DMS153 (cell line): ENCODE data around the gene CSTPP1.
"Not testable (repeated sequence)": the region's sequence is repeated elsewhere in the genome, so short reads cannot be mapped to it uniquely, and the experiment has no call there.

Experiments used
- DNase-seq: peaks from one replicate; lab custom pipeline; 2025; lab: John Stamatoyannopoulos, UW

The CSTPP1 gene

DNA sequence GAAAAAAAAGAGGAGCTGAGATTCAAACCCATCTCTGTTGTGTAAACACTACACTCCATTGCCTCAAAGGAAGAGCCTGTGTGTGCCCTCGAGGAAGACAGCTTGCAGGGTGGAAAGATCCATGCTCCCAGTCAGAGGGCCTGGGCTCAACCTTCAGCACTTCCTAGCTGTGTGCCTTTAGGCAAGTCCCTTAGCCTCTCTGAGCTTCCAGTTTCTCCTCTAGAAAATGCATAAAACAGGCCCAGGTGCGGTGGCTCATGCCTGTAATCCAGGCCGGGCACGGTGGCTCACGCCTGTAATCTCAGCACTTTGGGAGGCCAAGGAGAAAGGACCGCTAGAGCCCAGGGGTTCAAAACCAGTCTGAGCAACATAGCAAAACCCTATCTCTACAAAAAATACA, 244.7 kb downstream of the CSTPP1 start:
- DNase-seq = no peak

DNA sequence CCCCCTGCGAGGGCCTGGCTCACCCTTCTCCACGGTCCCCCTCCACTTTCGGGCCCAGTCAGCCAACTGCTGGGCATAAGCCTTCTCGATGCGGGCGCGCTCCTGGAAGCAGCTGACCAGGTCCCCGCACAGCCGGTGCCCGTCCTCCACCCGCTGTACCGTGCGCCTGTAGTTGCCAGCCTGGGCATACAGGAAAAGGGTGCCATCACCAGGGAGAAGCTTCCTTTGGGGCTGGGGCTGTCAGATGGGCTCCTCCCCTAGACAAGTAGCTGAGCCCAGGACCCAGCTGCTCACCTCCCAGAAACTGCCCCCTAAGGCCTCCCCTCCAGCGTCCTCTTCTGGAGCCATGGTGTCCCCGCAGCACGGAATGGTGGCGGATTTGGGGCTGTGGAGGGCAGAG, 245.8 kb downstream of the CSTPP1 start:
- no peak for DNase-seq

DNA sequence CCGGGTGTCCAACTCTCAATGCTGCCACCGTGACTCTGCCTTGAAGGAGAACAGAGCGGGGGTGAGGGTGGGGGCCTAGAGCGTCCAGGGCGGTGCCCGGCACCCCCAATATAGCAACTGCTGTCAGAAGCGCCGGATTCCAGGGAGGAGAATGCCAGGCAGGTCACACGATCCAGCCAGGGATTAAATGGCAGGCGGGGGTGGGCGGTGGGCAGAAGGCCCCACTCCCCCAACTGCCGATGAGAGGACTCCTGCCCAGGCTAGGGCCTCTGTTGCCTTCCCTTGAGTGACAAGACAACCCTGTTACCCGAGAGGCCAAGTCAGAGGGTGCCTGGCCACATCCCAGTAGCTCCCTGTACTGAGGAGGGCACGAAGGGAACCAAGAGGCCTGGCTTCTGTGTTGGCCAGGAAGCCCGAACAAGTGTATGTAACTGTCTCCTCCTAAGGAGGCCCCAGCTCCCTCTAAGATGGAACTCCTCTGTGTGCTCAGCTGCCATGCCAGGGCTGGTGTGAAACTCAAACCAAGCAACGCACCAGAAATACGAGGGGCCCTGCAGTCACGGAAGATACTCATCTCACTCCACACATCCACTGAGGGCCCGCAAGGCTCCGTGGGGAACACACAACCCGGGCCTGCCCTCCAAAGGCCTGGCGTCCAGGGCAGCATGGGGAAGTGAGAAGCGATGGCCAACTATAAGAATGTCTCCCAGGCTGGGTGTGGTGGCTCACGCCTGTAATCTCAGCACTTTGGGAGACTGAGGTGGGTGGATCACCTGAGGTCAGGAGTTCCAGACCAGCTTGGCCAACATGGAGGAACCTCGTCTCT, 246.7 kb downstream of the CSTPP1 start:
- DNase-seq = no peak

DNA sequence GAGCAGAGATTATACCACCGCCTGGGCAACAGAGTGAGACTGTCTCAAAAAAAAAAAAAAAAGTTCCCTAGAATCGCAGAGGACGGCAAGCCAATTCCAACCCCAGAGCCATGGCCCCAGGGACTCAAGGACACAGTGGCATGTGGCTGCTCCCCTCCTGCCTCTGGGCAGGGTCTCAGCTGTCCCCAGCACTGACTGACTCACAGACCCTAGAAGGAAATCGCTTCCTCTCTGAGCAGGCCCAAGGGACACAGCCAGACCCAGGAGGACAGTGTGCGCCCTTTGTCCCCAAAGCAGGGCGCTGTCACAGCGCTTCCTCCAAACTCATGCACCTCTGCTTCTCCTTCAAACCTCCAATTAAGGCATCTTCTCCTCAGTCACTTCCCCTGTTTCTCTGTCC, 247.4 kb downstream of the CSTPP1 start:
- no peak for DNase-seq

DNA sequence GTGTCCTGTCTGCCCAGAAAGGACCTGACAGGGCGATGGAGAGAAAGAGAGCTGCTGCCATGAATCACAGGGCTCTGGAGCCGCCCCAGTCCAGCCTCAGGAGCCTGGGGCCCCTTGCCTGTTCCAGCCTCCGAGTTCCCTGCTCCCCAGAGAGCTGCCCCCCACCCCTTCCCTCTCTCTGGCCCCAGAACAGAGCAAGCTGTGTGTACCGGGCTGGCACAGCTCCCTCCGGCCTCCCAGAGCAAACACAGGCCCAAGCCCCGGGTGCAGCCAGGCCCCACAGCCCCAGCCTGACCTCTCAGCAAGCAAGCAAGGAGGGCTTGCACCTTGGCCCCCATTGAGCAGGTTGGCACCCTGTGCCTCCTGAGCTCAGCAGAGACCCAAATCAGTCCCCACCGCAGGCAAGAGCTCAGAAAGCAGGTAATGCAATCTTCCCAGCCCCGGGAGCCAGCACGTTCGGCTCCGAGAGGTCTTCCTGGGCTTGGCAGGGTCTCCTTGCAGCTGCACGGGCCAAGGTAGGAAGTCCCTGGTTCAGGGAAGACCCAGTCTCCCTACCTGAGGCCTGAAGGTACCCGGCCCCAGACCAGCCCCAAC, 248.2 kb downstream of the CSTPP1 start:
- DNase-seq = no peak

DNA sequence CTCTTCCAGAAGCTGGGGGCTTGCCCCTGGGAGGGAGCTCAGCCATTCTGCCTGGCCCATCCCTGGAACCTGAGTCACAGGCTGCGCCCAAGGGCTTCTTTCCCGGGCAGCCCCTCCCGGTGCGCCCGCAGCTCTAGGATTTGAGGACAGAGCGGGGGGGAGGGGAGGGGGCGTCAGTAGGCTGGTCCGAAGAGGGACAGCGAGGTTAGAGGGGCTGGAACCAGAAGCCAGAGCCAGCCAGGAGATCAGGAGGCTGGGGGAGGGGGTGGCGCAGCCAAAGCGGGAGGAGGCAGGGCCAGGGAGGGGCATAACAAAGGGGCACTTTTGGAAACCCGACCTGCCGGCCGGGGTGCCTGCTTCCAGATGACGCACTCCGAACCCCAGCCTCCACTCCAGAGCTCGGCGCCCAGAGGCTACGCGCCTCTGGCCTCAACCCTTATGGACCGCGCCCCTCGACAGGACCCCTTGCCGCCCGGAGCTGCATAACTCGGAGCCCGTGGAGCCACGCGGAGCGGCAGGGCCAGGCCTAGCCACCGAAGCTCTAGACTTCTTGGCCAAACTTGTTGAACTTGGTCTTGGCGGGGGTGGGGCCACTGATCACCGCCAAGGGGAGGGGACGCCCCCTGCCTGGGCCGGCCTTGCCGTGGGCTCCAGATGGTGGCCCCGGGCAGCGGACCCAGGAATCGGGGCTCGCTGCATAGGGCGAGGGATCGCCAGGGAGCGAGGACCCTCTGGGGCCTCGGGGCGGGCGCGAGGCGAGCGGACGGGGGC, 248.9 kb downstream of the CSTPP1 start:
- DNase-seq = no peak

DNA sequence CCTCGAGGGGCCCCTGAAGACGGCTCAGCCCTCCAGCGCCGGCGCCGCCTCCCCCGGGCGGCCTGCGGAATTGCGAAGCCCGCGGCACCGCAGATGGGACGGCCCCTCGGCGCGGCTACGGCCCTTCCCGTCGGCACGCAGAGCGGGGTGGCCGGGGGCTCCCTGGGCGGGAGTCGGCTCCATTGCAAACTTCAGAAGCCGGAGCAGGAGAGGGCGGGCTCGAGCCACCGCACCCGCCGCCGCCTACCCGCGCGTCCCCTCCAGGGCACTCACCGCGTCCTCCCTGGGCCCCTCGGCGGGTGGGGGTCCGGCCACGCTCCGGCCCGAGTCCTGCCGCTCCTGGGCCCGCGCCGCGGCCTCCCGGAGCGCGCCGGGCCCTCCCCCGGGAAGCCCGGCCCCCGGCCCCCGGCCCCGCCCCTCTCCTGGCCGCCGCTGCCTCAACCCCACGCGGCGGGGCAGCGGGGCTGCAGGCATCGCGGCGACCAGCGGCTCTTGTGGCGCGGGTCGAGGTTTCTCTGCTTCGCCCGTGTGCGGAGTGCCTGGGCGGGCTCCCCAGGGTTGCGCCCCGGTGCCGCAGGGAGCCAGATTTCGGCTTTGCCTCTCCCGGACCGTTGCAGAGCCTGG, 249.6 kb downstream of the CSTPP1 start, which contains the start of gene PACSIN3:
Gene PACSIN3 (minus strand): TSS at position 359 of the 624 bp plus-strand sequence. CDS start 3,707 bp downstream, outside the sequence.
- no peak for DNase-seq

DNA sequence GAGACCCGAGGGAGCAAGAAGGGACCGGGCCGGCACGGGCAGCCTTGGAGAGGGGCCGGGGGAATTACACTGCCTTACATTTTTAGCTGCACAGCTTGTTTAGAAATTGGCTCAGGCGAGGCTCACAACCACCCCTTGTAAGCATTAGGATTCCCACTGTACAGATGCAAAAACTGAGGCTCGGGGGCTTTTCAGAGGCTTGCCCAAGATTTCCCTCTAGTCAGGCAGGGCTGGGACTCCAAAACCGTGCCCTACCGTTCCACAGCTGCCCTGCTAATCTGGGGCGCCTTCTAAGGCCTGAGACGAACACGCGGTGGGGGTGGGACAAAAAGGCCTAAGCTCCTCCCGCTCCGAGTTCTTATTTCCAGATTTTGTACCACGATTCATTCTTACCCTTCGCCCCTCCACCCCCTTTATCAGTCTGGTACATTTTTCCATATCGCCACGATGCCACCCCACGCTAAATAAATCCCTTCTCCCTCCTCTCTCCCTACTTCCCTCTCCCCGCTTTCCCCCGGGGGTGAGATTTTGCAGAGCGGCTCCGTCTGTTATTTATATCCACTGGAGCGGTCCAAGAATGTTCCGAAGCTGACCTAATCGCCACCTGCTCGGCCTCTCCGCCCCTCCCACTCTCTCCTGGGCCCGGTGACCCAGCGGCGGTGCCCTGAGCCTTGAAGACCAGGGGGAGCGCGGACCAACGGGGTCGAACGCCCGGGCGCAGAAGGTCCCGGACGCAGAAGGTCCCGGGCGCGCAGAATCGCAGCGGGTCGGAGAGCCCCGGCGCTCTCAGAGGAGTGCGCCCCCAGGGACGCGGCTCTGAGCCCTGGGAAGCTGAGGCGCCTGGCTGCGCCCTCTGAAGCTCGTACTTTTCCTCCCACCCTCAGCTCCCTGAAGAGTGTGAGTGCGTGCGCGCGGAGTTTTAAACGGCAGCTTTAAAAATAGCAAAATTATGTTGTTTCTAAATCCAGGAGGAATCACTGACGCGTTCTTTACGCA, 250.4 kb downstream of the CSTPP1 start:
- no peak for DNase-seq

DNA sequence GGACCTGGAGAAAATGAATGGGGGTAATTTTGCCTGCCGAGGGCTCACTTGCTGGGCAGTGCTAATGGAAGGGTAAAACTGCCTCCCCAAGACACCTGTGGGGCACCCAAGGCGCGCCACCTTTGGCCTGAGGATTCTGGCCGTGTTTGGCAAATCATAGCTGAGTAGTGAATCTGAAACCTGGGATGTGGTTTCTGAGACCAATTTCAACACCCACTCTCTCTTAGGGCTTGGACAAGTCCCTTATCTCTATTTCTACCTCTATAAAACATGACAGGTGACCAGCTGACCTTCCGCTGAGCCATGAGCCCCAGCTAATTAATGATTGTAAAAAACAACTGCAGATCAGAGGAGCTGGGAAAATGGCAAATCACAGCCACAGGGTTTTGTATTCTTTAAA, 251.2 kb downstream of the CSTPP1 start:
- DNase-seq = no peak

DNA sequence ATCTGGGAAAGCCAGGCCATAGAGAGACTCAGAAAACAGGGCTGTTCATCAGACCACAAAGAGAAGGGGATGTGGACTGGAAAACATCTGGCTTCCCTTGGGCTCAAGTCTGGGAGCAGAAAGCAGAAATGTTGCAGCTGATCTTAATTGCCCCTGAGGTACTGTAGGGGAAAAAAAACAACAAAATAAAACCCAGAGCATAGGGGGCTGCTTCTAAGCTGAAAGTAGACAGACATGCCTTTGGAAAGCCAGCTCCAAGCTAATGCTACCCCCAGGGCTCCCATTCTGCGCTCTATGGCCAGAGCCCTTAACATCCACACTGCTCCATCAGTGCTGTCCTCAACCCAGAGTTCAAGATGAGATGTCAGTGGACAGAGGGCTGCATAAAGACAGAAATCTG, 251.7 kb downstream of the CSTPP1 start:
- DNase-seq = no peak

DNA sequence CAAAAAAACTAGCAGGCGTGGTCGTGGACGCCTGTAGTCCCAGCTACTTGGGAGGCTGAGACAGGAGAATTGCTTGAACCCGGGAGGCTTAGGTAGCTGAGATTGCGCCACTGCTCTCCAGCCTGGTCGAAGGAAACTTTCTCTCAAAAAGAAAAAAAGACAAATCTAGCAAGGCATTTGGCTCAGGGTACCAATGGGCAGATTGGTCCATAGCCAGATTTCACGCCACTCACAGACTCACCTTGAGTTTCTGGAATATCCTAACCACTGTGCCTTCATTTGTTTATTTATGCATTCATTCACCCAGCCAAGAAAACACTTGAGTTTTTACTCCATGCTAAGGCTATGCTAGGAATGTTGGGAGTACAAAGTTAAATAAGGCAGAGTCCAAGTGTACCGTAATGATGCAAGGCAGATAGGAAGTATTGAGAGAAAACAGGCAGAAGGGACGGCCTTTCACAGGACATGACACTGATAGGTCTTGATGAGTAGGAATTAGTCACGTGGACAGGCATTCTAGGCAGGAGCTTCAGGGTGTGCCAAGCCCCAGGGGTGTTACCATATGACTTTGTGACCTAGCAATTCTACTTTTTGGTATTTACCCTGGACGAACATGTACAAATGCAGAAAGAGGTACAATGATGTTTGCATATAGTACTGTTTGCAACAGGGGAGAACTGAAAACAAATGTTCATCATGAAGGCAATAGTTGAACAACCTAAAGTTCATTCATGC, 252.7 kb downstream of the CSTPP1 start:
- DNase-seq = no peak

DNA sequence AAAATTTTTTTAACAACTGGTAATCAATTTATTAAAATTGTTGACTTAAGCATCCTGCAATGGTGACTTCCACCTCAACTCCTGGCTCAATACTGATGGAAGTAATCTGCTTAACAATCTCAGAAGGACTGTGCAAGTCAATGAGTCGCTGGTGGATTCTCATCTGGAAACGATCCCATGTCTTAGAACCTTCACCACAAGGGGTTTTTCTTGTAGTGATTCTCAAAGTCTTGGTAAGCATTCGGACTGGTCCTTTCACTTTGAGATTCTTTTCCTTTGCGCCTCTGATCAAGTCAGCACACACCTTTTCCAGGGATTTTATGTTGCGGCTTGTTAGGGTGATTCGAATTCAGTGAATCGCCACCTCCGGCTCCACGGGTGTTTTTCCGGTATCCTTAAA, 254.6 kb downstream of the CSTPP1 start:
- not testable (repeated sequence) for DNase-seq

DNA sequence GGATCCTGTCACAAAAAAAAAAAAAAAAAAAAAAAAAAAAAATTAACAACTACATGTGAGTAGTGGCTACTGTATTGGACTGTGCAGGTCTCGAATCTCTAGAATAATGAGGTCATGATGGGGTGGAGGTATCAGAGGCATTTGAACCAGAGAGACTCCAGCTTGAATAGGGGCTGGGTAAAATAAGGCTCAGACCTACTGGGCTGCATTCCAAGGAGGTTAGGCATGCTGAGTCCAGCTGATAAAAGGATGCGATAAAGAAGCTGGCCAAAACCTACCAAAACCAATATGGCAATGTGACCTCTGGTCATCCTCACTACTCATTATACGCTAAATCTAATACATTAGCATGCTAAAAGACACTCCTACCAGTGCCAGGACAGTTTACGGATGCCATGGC, 255.6 kb downstream of the CSTPP1 start:
- no peak for DNase-seq

DNA sequence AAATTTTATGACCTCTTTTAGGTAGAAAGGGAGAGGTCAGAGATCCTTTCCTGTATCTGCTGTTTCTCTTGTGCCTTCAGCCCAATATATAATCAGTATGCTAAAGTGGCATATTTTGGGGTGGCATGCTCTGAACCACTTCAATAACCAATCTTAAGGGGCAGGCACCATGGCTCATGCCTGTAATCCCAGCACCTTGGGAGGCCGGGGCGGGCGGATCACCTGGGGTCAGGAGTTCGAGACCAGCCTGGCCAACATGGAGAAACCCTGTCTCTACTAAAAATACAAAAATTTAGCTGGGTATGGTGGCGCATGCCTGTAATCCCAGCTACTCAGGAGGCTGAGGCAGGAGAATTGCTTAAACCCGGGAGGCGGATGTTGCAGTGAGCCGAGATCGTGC, 261.6 kb downstream of the CSTPP1 start:
- not testable (repeated sequence) for DNase-seq

DNA sequence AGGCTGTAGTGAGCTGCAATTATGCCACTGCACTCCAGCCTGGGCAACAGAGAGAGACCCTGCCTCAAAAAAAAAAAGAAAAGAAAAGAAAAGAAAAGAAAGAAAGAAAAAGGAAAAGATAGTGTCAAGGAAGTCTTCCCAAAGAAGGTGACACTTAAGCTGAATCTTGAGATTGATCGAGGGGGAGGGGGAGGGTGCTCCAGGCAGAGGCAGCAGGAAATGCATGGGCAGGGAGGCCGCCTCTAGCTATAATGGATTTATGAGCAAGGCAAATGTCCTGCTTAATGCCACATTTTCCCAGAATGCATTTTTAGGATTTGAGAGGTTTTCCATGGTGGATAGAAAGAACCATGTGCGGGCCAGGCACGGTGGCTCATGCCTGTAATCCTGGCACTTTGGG, 264.5 kb downstream of the CSTPP1 start:
- no peak for DNase-seq

DNA sequence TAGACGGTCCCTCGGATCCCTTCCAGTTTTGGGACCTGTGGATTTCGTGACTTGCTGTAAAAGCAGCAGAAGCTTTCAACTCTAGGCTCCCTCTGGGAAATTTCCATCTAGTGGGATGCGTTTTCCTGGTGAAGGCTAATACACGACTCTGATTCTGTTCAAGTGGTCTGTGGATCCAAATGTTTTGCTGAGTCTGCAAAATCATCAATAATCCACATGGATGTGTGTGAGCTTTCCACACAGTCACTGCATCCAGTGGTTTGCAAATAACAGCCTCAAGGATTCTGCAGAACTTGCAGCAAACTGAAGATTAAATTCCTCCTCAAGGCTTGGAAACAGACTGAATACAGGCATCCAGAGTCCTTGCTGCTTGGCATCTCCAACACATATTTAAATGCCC, 266.0 kb downstream of the CSTPP1 start:
- DNase-seq = no peak

DNA sequence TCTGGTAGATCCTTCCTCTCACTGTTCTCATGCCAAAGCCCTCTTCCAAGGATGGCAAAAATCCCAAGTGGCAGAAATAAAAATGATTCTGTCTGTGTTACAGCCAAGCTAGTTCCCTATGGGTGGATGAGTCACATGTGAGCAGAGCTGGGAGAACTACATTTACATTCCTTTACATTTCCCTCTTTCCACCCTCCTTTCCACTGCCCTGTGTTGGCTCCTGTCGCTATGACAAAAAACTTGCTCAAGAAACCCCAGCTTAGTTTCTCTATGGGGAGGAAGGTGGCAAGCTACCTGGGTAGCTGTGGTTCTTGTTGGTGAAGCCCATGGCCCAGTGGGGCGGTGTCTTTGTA, 268.1 kb downstream of the CSTPP1 start:
- no peak for DNase-seq

DNA sequence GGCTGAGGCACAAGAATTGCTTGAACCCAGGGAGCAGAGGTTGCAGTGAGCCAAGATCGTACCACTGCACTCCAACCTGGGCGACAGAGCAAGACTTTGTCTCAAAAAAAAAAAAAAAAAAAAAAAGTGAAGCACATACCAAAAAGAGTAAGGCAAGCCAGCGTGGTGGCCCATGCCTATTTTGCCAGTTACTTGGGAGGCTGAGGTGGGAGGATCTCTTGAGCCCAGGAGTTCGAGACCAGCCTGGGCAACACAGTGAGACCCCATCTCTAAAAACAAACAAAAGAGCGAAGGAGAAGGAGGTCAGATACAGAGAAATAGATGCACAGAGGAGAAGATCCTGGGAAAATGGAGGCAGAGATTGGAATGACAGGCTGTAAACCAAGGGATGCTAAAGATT, 270.0 kb downstream of the CSTPP1 start:
- not testable (repeated sequence) for DNase-seq

DNA sequence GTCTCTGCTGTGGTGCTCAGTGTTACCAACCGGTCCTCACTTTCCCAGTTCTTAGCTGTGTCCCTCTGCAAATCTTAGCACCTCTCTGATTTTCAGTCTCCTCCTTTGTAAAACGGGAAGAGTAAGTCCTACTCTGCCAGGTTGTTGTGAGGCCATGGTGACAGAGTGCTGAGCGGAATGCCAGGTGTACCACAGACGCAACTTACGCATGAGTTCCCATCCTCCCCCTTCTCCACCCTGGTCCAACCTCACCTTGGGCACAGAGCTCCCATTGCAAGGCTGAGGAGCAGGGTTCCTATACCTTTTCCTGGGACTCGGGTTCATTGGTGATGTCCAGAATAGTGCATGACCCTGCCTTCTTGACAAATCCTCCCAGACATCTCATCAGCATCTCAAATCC, 270.9 kb downstream of the CSTPP1 start:
- no peak for DNase-seq

DNA sequence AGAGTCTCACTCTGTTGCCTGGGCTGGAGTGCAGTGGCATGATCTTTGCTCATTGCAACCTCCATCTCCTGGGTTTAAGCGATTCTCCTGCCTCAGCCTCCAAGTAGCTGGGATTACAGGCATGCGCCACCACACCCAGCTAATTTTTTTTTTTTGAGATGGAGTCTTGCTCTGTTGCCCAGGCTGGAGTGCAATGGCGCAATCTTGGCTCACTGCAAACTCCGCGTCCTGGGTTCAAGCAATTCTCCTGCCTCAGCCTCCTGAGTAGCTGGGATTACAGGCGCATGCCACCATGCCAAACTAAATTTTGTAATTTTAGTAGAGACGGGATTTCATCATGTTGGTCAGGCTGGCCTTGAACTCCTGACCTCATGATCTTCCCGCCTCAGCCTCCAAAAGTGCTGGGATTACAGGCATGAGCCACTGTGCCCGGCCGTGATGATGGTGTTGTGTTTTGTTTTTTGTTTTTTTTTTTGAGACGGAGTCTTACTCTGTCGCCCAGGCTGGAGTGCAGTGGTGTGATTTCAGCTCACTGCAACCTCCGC, 271.5 kb downstream of the CSTPP1 start:
- DNase-seq = not testable (repeated sequence)
